ENCODE measurements around the gene TPRX2. TPM values are rescaled to one million over a fixed set of nuclear protein-coding genes. Genes with fewer than 3 reads are reported as not detected.
A peak's percentile ranks its signal among the peaks of the same experiment; 100 is the strongest.

TPRX2 gene
- polyA plus RNA-seq, 2 of the 4 experiments (the other 2 are of a cell fraction): not detected

DNA sequence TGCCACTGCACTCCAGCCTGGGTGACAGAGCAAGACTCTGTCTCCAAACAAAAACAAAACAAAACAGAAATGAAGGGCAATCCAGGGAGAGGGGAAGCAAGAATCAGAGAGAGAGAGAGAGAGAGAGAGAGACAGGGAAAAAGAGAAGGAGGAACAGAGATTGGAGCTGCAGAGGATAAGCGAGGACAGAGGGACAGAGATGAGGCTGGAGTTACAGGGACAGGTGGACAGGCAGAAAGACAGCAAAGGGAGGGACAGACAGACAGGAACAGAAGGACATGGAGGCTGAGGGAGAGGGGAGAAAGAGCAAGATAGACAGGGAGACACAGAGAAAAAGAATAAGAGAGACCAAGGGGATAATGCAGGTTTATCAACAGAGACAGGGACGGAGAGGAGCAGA is 38.6 kb upstream of the TPRX2 start (continued):
- TF ChIP-seq RAD21 (conservative IDR thresholded peaks at IDR 0.05 in 1 of 2, IDR thresholded peaks at IDR 0.05 in 1 of 2) (no peak), EP300 (IDR thresholded peaks at IDR 0.05) (no peak), CHD4 (IDR thresholded peaks at IDR 0.05; ENCODE audit: borderline replicate concordance) (no peak)

DNA sequence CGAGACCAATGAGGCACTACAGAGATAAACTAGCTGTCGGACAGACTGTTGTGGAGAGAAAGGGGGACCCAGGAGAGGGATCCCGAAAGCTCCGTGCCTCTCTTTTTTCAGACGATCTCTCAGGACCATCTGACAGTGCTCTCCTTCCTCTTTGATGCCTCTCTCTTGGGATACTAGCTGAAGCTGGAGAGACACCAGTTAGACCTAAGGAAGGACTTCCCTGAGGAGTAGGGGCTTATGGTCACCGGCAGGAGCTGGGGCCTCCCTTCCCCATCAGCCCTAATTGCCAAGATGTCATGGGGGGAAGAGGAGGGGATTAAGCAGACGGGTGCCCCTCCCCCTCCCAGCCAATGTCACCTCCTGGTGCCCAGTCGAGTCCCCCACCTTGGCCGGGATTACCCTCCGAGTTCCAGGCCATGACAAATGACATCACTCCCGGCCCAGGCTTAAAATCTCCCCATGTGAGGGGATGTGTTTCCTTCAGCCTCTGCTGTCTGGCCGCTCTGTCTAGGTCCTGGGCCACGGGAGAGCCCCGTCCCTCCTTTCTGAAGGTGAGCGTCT is 37.5 kb upstream of the TPRX2 start, which contains the start of gene CRX:
CRX (plus strand) TSS at position 478 of the 561 bp plus-strand sequence. CDS start 12,507 bp downstream, outside the sequence.
- 53% methylated on average over 14 of the region's 15 CpGs for WGBS (ENCODE audit: missing lambda C conversion rate)
- TF ChIP-seq ESRRA (IDR thresholded peaks at IDR 0.05; ENCODE audit: borderline replicate concordance, low read length): no peak
- Histone ChIP-seq H3K4me1 (no peaks in the 10 kb centered on the region), H3K4me3 (no peak within 1 kb of the TSS), H3K27ac (no peak within 1 kb of the TSS), H3K9me3 (peaks cover 2% of the 10 kb centered on the region; the same call in 1 of the 3 replicates), H3K4me2 (no peak within 1 kb of the TSS)
- ATAC-seq (no peak; a peak in 1 of 6 replicates), FAIRE-seq (no peak), DNase-seq (ENCODE audit: low read depth in 1 of 2, low spot score in 1 of 2) (no peak)
- CTCF ChIA-PET: interaction anchor here (0.6 to 1.6 kb wide), 8 partner anchors 9 to 56 kb away, joined by 3 to 6 read pairs (median 3); no protein-coding TSS in a partner anchor
- POLR2A ChIA-PET: no interaction called here

DNA sequence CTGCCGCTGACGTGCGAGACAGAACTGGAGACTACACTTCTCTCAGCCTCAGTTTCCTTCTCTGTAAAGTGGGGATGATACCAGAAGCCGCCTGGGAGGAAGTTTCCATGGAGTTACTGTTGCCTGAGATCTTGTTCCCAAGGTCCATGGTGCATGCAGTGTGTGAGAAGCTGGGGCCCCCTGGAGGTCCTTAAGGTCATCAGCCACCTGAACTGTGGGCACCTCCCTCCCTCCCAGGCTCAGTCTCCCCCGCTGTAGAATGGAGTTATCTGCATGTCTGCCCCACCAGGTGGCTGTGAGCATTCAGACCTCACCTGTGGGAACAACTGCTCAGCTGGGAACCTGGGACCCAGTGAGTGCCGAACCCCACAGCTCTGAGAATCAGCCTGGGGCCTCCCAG is 34.6 kb upstream of the TPRX2 start:
- H3K27ac ChIP-seq: no peak overlapping the region
- H3K4me3 ChIP-seq: no peak overlapping the region
- no peaks in the 10 kb centered on the region for H3K4me1 ChIP-seq
- TF ChIP-seq HDAC2 (IDR thresholded peaks at IDR 0.05): no peak
- no peak for TF ChIP-seq RFX5 (IDR thresholded peaks at IDR 0.05)
- TF ChIP-seq PHF8 (IDR thresholded peaks at IDR 0.05; ENCODE audit: borderline replicate concordance, low read depth): no peak
- no peak for TF ChIP-seq MYC (IDR thresholded peaks at IDR 0.05; ENCODE audit: borderline replicate concordance, low read length)
- no peak for TF ChIP-seq ZC3H11A (IDR thresholded peaks at IDR 0.05)
- TF ChIP-seq, protein P1, sequence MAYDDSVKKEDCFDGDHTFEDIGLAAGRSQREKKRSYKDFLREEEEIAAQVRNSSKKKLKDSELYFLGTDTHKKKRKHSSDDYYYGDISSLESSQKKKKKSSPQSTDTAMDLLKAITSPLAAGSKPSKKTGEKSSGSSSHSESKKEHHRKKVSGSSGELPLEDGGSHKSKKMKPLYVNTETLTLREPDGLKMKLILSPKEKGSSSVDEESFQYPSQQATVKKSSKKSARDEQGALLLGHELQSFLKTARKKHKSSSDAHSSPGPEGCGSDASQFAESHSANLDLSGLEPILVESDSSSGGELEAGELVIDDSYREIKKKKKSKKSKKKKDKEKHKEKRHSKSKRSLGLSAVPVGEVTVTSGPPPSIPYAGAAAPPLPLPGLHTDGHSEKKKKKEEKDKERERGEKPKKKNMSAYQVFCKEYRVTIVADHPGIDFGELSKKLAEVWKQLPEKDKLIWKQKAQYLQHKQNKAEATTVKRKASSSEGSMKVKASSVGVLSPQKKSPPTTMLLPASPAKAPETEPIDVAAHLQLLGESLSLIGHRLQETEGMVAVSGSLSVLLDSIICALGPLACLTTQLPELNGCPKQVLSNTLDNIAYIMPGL (CRISPR knock-in tag; IDR thresholded peaks at IDR 0.05; ENCODE audit: borderline replicate concordance): no peak
- TF ChIP-seq, protein P2, sequence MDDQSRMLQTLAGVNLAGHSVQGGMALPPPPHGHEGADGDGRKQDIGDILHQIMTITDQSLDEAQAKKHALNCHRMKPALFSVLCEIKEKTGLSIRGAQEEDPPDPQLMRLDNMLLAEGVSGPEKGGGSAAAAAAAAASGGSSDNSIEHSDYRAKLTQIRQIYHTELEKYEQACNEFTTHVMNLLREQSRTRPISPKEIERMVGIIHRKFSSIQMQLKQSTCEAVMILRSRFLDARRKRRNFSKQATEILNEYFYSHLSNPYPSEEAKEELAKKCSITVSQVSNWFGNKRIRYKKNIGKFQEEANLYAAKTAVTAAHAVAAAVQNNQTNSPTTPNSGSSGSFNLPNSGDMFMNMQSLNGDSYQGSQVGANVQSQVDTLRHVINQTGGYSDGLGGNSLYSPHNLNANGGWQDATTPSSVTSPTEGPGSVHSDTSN (IDR thresholded peaks at IDR 0.05): no peak
- no peak for TF ChIP-seq HOXA7 (CRISPR knock-in tag; IDR thresholded peaks at IDR 0.05)
- TF ChIP-seq EHMT2 (IDR thresholded peaks at IDR 0.05; ENCODE audit: low read depth): no peak
- TF ChIP-seq GATA3 (IDR thresholded peaks at IDR 0.05; ENCODE audit: borderline replicate concordance): no peak
- no peak for TF ChIP-seq EHF (CRISPR knock-in tag; IDR thresholded peaks at IDR 0.05)
- TF ChIP-seq NFE2L2 (conservative IDR thresholded peaks at IDR 0.05; ENCODE audit: low read length): no peak
- TF ChIP-seq CBX8 (IDR thresholded peaks at IDR 0.05): no peak
- TF ChIP-seq, protein P3, sequence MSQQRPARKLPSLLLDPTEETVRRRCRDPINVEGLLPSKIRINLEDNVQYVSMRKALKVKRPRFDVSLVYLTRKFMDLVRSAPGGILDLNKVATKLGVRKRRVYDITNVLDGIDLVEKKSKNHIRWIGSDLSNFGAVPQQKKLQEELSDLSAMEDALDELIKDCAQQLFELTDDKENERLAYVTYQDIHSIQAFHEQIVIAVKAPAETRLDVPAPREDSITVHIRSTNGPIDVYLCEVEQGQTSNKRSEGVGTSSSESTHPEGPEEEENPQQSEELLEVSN (IDR thresholded peaks at IDR 0.05; ENCODE audit: borderline replicate concordance, low read depth): no peak
- TF ChIP-seq KDM1A (IDR thresholded peaks at IDR 0.05; ENCODE audit: low read depth): no peak
- WGBS (ENCODE audit: missing lambda C conversion rate): 73% methylated on average over 5 of the region's 6 CpGs
- DNase-seq (ENCODE audit: low read depth in 1 of 2, low spot score in 1 of 2) (no peak), FAIRE-seq (no peak), ATAC-seq (peak in 1 of 2 experiments; percentile 26; a peak in 1 of 6 replicates)
- ChIA-PET POLR2A (no interaction called here), CTCF (interaction anchor here (0.6 to 3.4 kb wide), 4 partner anchors 12 to 39 kb away, joined by 3 to 18 read pairs (median 6); no protein-coding TSS in a partner anchor)
- peaks cover 8% of the 10 kb centered on the region; the same call in 1 of the 3 replicates for H3K9me3 ChIP-seq
- no peak overlapping the region for H3K4me2 ChIP-seq
